GM12878 (cell line): ENCODE measurements around the gene UXT. TPM values are rescaled to one million over a fixed set of nuclear protein-coding genes. Genes with fewer than 3 reads are reported as not detected.
A peak's percentile ranks its signal among the peaks of the same experiment; 100 is the strongest.
"Not testable (repeated sequence)": the region's sequence is repeated elsewhere in the genome, so short reads cannot be mapped to it uniquely, and the experiment has no call there.

Experiments
- ATAC-seq: fragments of 200-7000 bp; cut with Tn5 transposase; 3 replicates; pipeline ENCODE4 v1.9.1; 2020; ENCODE audit warnings: mild to moderate bottlenecking, moderate library complexity
- BruUV-seq: library from RNA; stranded (reverse); fragments of 400-500 nt; replicated peaks from 2 replicates; lab custom pipeline; 2021; lab: Mats Ljungman, UMichigan
- CTCF ChIA-PET: fragments of 300-600 bp; sonication (Branson Sonifier 250); formaldehyde crosslinking; extraction: SDS; loops from one replicate; lab custom pipeline; 2021; ENCODE audit warnings: inconsistent platforms; lab: Yijun Ruan, JAX
- POLR2A ChIA-PET: fragments of 350-600 bp; formaldehyde crosslinking; extraction: SDS; loops from one replicate; lab custom pipeline; 2021; ENCODE audit warnings: inconsistent platforms; lab: Charles Lee
- RAD21 ChIA-PET: fragments of 300-600 bp; sonication (Branson Sonifier 250); formaldehyde crosslinking; loops from one replicate; lab custom pipeline; 2023; ENCODE audit warnings: antibody characterized with exemption; ENCODE audit not compliant: unreplicated experiment; lab: Charles Lee
- SMC1A ChIA-PET: fragments of 300-600 bp; sonication (Branson Sonifier 250); formaldehyde crosslinking; loops from one replicate; lab custom pipeline; 2023; ENCODE audit not compliant: unreplicated experiment, uncharacterized antibody; lab: Charles Lee
- DNase-seq: peaks from one replicate; pipeline ENCODE4 v3.0.0-alpha.2; 2011; ENCODE audit warnings: low read depth, low spot score
- FAIRE-seq: peaks from 3 replicates; lab custom pipeline; 2011; peaks lifted over from hg19 to GRCh38; lab: Jason Lieb, UNC
- H2AFZ ChIP-seq: 2 replicates; pipeline ENCODE4 v1.6.0; 2011; ENCODE audit warnings: low read depth, low read length, control low read depth; ENCODE audit not compliant: control insufficient read depth
- H3K27ac ChIP-seq: 2 replicates; pipeline ENCODE4 v1.5.1; 2011; ENCODE audit warnings: control low read depth; ENCODE audit not compliant: control insufficient read depth, insufficient read depth
- H3K27me3 ChIP-seq, 2 experiments: replicated peaks in 1 of 2; 2 replicates each; pipeline versions ENCODE4 v1.6.0 to v1.6.1; 2011; ENCODE audit warnings: low read length in 1 of 2; ENCODE audit not compliant: control insufficient read depth in 2 of 2, insufficient read depth in 2 of 2
- H3K36me3 ChIP-seq, 2 experiments: 2 replicates each; pipeline ENCODE4 v1.5.1; 2011; ENCODE audit warnings: low read length in 1 of 2; ENCODE audit not compliant: control insufficient read depth in 2 of 2, insufficient read depth in 2 of 2
- H3K4me1 ChIP-seq: 2 replicates; pipeline ENCODE4 v1.6.1; 2011; ENCODE audit warnings: mild to moderate bottlenecking, low read length, moderate library complexity, mixed read lengths; ENCODE audit not compliant: control insufficient read depth, insufficient read depth
- H3K4me2 ChIP-seq: 2 replicates; pipeline ENCODE4 v1.6.0; 2011; ENCODE audit warnings: control low read depth; ENCODE audit not compliant: control insufficient read depth, insufficient read depth
- H3K4me3 ChIP-seq: fragments of 200-600 bp; sonication (generic); 2 replicates; pipeline ENCODE4 v1.5.1; 2016
- H3K79me2 ChIP-seq: 2 replicates; pipeline ENCODE4 v1.6.0; 2011; ENCODE audit warnings: low read length; ENCODE audit not compliant: control insufficient read depth, insufficient read depth
- H3K9ac ChIP-seq: 2 replicates; pipeline ENCODE4 v1.8.0; 2011; ENCODE audit warnings: low read length, control low read depth, mixed read lengths; ENCODE audit not compliant: control insufficient read depth, insufficient read depth
- H3K9me3 ChIP-seq: replicated peaks from 3 replicates; pipeline ENCODE4 v1.5.1; 2011; ENCODE audit warnings: mild to moderate bottlenecking, low read length; ENCODE audit not compliant: control insufficient read depth, insufficient read depth
- H4K20me1 ChIP-seq: 2 replicates; pipeline ENCODE4 v1.6.0; 2011; ENCODE audit not compliant: control insufficient read depth, insufficient read depth
- NFIC ChIP-seq: IDR thresholded peaks from 2 replicates; pipeline ENCODE4 v1.6.1; 2012; ENCODE audit warnings: low read depth, mild to moderate bottlenecking, inconsistent platforms, low read length, moderate library complexity
- SPI1 ChIP-seq: IDR thresholded peaks from 2 replicates; pipeline ENCODE4 v1.6.1; 2011; ENCODE audit warnings: low read depth, mild to moderate bottlenecking, low read length, moderate library complexity, borderline replicate concordance; ENCODE audit not compliant: insufficient read depth
- ZNF274 ChIP-seq: IDR thresholded peaks from one replicate; pipeline ENCODE4 v1.8.0; 2011; ENCODE audit not compliant: insufficient read length, insufficient read depth
- WGBS: methylation state at CpG from one replicate; pipeline ENCODE4 v1.1.6; 2016; ENCODE audit warnings: low lambda C conversion rate; ENCODE audit not compliant: insufficient replicate concordance, insufficient coverage; ENCODE audit errors: missing lambda C conversion rate; 5-methylcytosine and 5-hydroxymethylcytosine counted together
- in situ Hi-C: fragments of 300-500 bp; cut with MboI; formaldehyde crosslinking; loops from 9 replicates; pipeline ENCODE4 v1.14.3; 2018; ENCODE audit warnings: mixed read lengths
- intact Hi-C: fragments of 100-400 bp; cut with micrococcal nuclease; formaldehyde crosslinking; loops from one replicate; pipeline ENCODE4 v1.14.2; 2022; ENCODE audit not compliant: unreplicated experiment
- polyA plus RNA-seq, 11 experiments: library from polyadenylated mRNA; depleted of rRNA in 4 of 11; unstranded in 6 of 11; stranded (reverse) in 5 of 11; fragments of >200 nt; fragmentation: Nextera tagmentation in 4 of 11; fragmentation: Illumina TruSeq in 1 of 11; extraction: Ambion mirVana in 4 of 11; extraction: Trizol in 1 of 11; gene quantifications; 1 replicate in 1 of 11; 2 replicates in 10 of 11; pipeline versions ENCODE4 v1.2.1 to v1.2.3, GENCODE V29; 2011 to 2016; ENCODE audit warnings: inconsistent platforms in 2 of 11, missing spikeins in 2 of 11, low read depth in 1 of 11
- total RNA-seq, 4 experiments: library from RNA; depleted of rRNA in 3 of 4; stranded (reverse); fragments of >200 nt in 3 of 4; fragmentation: Illumina TruSeq in 1 of 4; extraction: Trizol in 1 of 4; gene quantifications; 2 replicates each; pipeline versions ENCODE4 v1.2.1 to v1.2.3, GENCODE V29; 2013 to 2021
- TF ChIP-seq, protein P1 (sequence below): IDR thresholded peaks from 2 replicates; pipeline ENCODE4 v1.6.1; 2012; ENCODE audit warnings: low read depth, low read length, improper control_type of control experiment

The UXT gene
- total and polyA plus RNA-seq, 10 of the 15 experiments (the other 5 are each of a cell fraction or from before 2014, with no cell fraction given) = 105 to 245 (median 206) TPM

DNA sequence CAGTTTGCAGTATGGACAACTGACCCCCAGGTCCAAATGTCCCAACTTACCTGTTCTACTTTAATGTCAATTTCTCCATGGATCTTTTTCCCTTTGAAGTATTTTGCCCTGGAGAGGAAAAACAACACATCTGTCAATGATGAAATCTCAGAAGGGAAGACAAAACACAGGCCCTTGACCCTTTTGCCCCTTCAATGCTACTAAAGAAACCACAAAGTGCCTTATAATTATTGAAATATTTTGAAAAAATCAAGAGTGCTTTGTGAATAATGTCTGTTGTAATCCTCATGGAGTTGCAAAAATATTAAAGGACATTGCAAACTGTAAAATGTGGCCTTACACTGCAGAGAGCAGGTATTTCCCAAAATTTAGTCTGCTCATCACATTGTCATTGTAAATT is 51.9 kb downstream of the UXT start:
- ATAC-seq = no peak
- CTCF ChIA-PET = no interaction called here
- Histone ChIP-seq H3K4me2 (no peak overlapping the region), H4K20me1 (no peaks in the 10 kb centered on the region), H3K4me3 (no peak overlapping the region), H3K9ac (no peak overlapping the region), H2AFZ (no peak overlapping the region), H3K27ac (no peak overlapping the region), H3K27me3 (no peaks in the 10 kb centered on the region), H3K36me3 (no peaks in the 10 kb centered on the region), H3K4me1 (no peaks in the 10 kb centered on the region), H3K79me2 (no peaks in the 10 kb centered on the region), H3K9me3 (no peaks in the 10 kb centered on the region)
- RAD21 ChIA-PET = no interaction called here
- FAIRE-seq = no peak
- SMC1A ChIA-PET = no interaction called here
- intact Hi-C loops = no loop called here
- no peak for TF ChIP-seq NFIC
- no peak for TF ChIP-seq ZNF274
- in situ Hi-C loops = no loop called here
- DNase-seq = no peak
- BruUV-seq = no TSS peak
- POLR2A ChIA-PET = interaction anchor here (0.7 kb wide), 1 partner anchor 13 kb away, joined by 3 read pairs; no protein-coding TSS in a partner anchor

DNA sequence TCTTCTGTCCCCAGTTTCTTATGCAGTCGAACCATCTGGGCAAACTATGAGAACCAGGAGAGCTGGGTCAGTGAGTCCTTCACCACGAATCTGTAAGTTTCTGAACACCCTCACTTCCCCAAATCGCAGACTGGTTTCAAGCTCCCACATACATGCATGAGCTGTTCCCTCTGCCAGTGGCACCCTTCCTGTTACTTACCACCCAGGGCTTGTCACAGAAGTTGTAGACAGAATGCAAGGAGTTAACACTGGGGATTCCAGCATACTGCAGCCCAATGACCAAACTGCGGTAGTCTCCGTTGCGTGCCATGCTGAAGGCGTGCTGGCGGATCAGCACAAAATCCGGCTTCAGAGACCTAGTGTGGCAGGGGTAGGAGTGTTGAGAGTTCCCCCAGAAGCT is 54.0 kb downstream of the UXT start:
- H3K36me3 ChIP-seq = no peaks in the 10 kb centered on the region
- SMC1A ChIA-PET = no interaction called here
- H3K79me2 ChIP-seq = no peaks in the 10 kb centered on the region
- no TSS peak for BruUV-seq
- POLR2A ChIA-PET = no interaction called here
- no peak overlapping the region for H2AFZ ChIP-seq
- WGBS = 21% methylated on average over 9 of the region's 9 CpGs
- CTCF ChIA-PET = interaction anchor here (1.0 to 1.4 kb wide), 2 partner anchors 9 to 38 kb away, joined by 4 read pairs; no protein-coding TSS in a partner anchor
- no peaks in the 10 kb centered on the region for H3K27me3 ChIP-seq
- RAD21 ChIA-PET = no interaction called here
- H3K9ac ChIP-seq = no peak overlapping the region
- no peaks in the 10 kb centered on the region for H3K4me1 ChIP-seq
- H3K4me2 ChIP-seq = no peak overlapping the region
- no peaks in the 10 kb centered on the region for H3K9me3 ChIP-seq
- H4K20me1 ChIP-seq = no peaks in the 10 kb centered on the region
- no peak overlapping the region for H3K27ac ChIP-seq
- DNase-seq (no peak), FAIRE-seq (no peak), ATAC-seq (no peak)
- in situ Hi-C loops (no loop called here), intact Hi-C loops (no loop called here)
- TF ChIP-seq SPI1 = peak; percentile 71
- TF ChIP-seq, protein P1, sequence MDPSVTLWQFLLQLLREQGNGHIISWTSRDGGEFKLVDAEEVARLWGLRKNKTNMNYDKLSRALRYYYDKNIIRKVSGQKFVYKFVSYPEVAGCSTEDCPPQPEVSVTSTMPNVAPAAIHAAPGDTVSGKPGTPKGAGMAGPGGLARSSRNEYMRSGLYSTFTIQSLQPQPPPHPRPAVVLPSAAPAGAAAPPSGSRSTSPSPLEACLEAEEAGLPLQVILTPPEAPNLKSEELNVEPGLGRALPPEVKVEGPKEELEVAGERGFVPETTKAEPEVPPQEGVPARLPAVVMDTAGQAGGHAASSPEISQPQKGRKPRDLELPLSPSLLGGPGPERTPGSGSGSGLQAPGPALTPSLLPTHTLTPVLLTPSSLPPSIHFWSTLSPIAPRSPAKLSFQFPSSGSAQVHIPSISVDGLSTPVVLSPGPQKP = no peak
- H3K4me3 ChIP-seq = no peak overlapping the region

- H3K27ac ChIP-seq, H3K36me3 ChIP-seq, H3K9ac ChIP-seq, H3K79me2 ChIP-seq, FAIRE-seq, RAD21 ChIA-PET, H3K4me1 ChIP-seq, H4K20me1 ChIP-seq, POLR2A ChIA-PET, H3K27me3 ChIP-seq, H3K4me2 ChIP-seq, in situ Hi-C loops, ATAC-seq, H3K9me3 ChIP-seq, H3K4me3 ChIP-seq, SMC1A ChIA-PET, intact Hi-C loops, H2AFZ ChIP-seq, BruUV-seq, DNase-seq, CTCF ChIA-PET: not testable (repeated sequence)
- WGBS = 40% methylated on average over 4 of the region's 4 CpGs
Measured at GRCh38 chrX:47603125-47603524, 55.9 kb downstream of the UXT start.
